Vagina (tissue), 2 donors: ENCODE data around the gene SLMAP. TPM values are rescaled to one million over a fixed set of nuclear protein-coding genes. Genes with fewer than 3 reads are reported as not detected.

Source experiments
- DNase-seq, 2 donors: peaks; one replicate each; pipeline ENCODE4 v3.0.0-alpha.2; 2017; ENCODE audit errors: extremely low spot score in 2 of 2
- H3K27ac ChIP-seq: fragments of 200-600 bp; sonication (generic); one replicate; pipeline ENCODE4 v1.5.1; 2019
- H3K27me3 ChIP-seq: fragments of 200-600 bp; sonication (generic); one replicate; pipeline ENCODE4 v1.5.1; 2019
- H3K36me3 ChIP-seq, 2 donors: fragments of 200-600 bp; sonication (generic); one replicate each; pipeline ENCODE4 v1.5.1; 2017 to 2019
- H3K4me1 ChIP-seq: fragments of 200-600 bp; sonication (generic); one replicate; pipeline ENCODE4 v1.5.1; 2019
- H3K4me3 ChIP-seq, 2 donors: fragments of 200-600 bp; sonication (generic); 1 replicate in 1 of 2; 2 replicates in 1 of 2; pipeline ENCODE4 v1.5.1; 2016 to 2019
- H3K9me3 ChIP-seq: fragments of 200-600 bp; sonication (generic); one replicate; pipeline ENCODE4 v1.5.1; 2019
- CTCF ChIP-seq, 3 experiments: fragments of 450-650 bp in 2 of 3; fragments of 200-600 bp in 1 of 3; sonication (generic) in 1 of 3; IDR thresholded peaks; one replicate each; pipeline ENCODE4 v1.5.1; 2017 to 2019; ENCODE audit warnings: antibody characterized with exemption in 3 of 3, mild to moderate bottlenecking in 2 of 3, moderate library complexity in 2 of 3
- POLR2A ChIP-seq, 2 donors: fragments of 450-650 bp; IDR thresholded peaks; one replicate each; pipeline ENCODE4 v1.6.1; 2017; ENCODE audit warnings: antibody characterized with exemption in 2 of 2, mild to moderate bottlenecking in 2 of 2, moderate library complexity in 2 of 2
- POLR2AphosphoS5 ChIP-seq, 2 donors: sonication (generic); formaldehyde crosslinking; IDR thresholded peaks; one replicate each; pipeline ENCODE4 v1.9.0; 2017; ENCODE audit warnings: antibody characterized with exemption in 2 of 2, mild to moderate bottlenecking in 2 of 2, low read depth in 1 of 2; ENCODE audit not compliant: insufficient read depth in 1 of 2
- intact Hi-C: fragments of 100-400 bp; cut with DNase I; formaldehyde crosslinking; loops from one replicate; pipeline ENCODE4 v1.15.1; 2023
- total RNA-seq: library from RNA; depleted of rRNA; stranded (reverse); fragments of >200 nt; gene quantifications from one replicate; pipeline ENCODE4 v1.2.3, GENCODE V29; 2016

The SLMAP gene
- total RNA-seq, 1 donor from 2014 or later, result 102 TPM

DNA sequence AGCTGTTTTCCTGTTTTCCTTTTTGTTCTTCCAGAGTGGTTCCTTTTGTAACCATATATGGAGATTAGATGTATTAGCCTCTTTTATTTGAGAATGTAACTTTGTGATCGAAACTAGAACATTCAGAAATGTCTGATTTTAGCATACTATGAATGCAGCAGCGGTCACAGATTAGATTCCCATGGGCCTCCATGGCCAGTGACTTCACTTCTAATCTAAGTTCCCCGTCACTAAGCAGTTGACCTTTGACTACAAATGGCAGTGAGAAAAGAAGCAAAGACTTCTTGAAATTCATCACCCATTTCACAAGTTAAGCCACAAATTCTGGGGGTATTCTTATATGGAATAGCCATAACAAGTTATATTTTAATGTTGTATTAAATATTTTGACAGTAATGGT, 137.6 kb downstream of the SLMAP start:
- Histone ChIP-seq H3K36me3 (no peaks in the 10 kb centered on the region), H3K4me1 (peaks cover 10% of the 10 kb centered on the region), H3K9me3 (no peaks in the 10 kb centered on the region), H3K27ac (no peak overlapping the region), H3K27me3 (no peaks in the 10 kb centered on the region), H3K4me3 (no peak overlapping the region)
- no peak for DNase-seq
- TF ChIP-seq POLR2AphosphoS5 (IDR thresholded peaks at IDR 0.05; ENCODE audit: insufficient read depth in 1 of 2, low read depth in 1 of 2) (no peak), POLR2A (IDR thresholded peaks at IDR 0.05) (no peak), CTCF (IDR thresholded peaks at IDR 0.05) (no peak)
- intact Hi-C loops, result no loop called here

- Histone ChIP-seq H3K4me1 (peaks cover 10% of the 10 kb centered on the region), H3K36me3 (no peaks in the 10 kb centered on the region), H3K4me3 (no peak overlapping the region), H3K27me3 (no peaks in the 10 kb centered on the region), H3K27ac (no peak overlapping the region), H3K9me3 (no peaks in the 10 kb centered on the region)
- intact Hi-C loops, result no loop called here
- TF ChIP-seq POLR2A (IDR thresholded peaks at IDR 0.05), result no peak
- no peak for DNase-seq
Observed at GRCh38 chr3:57896031-57896430, 139.9 kb downstream of the SLMAP start.

GRCh38 chr3:57896691-57897090, 140.6 kb downstream of the SLMAP start:
- no peak for DNase-seq
- intact Hi-C loops, result no loop called here
- Histone ChIP-seq H3K9me3 (no peaks in the 10 kb centered on the region), H3K4me3 (no peak overlapping the region), H3K27ac (no peak overlapping the region), H3K4me1 (peaks cover 10% of the 10 kb centered on the region), H3K36me3 (no peaks in the 10 kb centered on the region), H3K27me3 (no peaks in the 10 kb centered on the region)
- TF ChIP-seq CTCF (IDR thresholded peaks at IDR 0.05), result no peak
- TF ChIP-seq POLR2A (IDR thresholded peaks at IDR 0.05), result no peak
- TF ChIP-seq POLR2AphosphoS5 (IDR thresholded peaks at IDR 0.05; ENCODE audit: insufficient read depth in 1 of 2, low read depth in 1 of 2), result no peak

DNA sequence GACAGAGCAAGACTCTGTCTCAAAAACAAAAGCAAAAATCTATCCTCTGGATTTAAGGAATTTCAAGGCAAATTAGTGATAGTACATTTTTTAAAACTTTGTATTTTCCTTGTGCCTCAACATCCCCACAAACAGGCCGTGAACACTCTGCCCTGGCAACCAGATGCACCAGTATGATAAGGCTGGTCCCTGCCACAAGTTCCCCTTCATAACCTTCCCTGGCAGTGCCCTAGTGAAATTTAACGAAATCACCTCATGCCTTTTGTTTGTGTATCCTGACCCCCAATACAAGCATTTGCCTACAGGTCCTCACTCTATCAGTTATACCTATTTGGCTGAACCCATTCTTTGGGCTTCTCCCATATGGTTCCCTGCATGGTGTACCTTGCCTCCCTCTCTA, 144.7 kb downstream of the SLMAP start:
- Histone ChIP-seq H3K27me3 (no peaks in the 10 kb centered on the region), H3K4me3 (no peak overlapping the region), H3K9me3 (no peaks in the 10 kb centered on the region), H3K27ac (no peak overlapping the region), H3K4me1 (peaks cover 5% of the 10 kb centered on the region), H3K36me3 (no peaks in the 10 kb centered on the region)
- no peak for TF ChIP-seq POLR2A (IDR thresholded peaks at IDR 0.05)
- no peak for TF ChIP-seq CTCF (IDR thresholded peaks at IDR 0.05)
- TF ChIP-seq POLR2AphosphoS5 (IDR thresholded peaks at IDR 0.05; ENCODE audit: insufficient read depth in 1 of 2, low read depth in 1 of 2), result no peak
- intact Hi-C loops, result no loop called here
- DNase-seq, result no peak

DNA sequence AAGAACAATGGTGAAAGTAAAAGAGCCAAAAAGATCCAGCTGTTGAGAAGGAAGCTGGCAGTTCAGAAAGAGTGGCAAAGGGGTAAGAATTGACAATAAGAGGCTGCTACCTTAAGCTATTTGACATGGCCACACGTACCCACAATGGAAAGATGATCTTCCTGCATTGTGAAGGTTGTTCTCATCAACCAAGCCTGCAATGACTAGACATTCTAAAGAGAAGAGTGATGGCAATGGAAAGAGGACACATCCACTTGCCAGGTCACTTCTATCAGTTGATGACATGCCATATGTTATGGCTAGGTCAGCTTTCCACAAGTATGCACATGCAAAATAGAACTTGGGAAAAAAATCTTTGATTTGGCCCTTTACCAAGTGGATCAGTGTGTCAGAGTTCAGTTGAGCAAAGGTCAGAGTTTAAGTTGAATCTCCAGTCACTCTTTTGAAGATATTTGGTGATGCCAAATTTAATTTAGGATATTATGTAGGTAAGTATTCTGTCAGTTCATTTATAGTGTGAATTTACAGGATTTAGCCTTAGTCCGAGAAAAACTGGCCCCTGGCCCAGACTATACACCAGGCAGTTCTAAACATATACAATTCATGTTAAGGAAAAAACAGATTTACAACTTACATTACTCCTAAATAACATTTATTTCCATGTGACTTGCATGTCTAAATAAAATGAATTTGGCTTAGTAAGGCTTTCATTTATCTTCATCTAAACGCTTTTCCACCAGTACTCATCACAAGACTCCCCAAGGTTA, 147.2 kb downstream of the SLMAP start:
- no peaks in the 10 kb centered on the region for H3K4me1 ChIP-seq

More for the DNA sequence above, 147.2 kb downstream of the SLMAP start:
- Histone ChIP-seq H3K9me3 (no peaks in the 10 kb centered on the region), H3K4me3 (no peak overlapping the region), H3K27ac (no peak overlapping the region), H3K27me3 (no peaks in the 10 kb centered on the region), H3K36me3 (peaks cover 0 to 1% of the 10 kb centered on the region in 2 donors)
- DNase-seq, result no peak
- no peak for TF ChIP-seq POLR2A (IDR thresholded peaks at IDR 0.05)
- no peak for TF ChIP-seq CTCF (IDR thresholded peaks at IDR 0.05)
- TF ChIP-seq POLR2AphosphoS5 (IDR thresholded peaks at IDR 0.05; ENCODE audit: insufficient read depth in 1 of 2, low read depth in 1 of 2), result no peak
- intact Hi-C loops, result no loop called here
